ENCODE measurements around the gene RAVER1. TPM values are rescaled to one million over a fixed set of nuclear protein-coding genes. Genes with fewer than 3 reads are reported as not detected.

Gene RAVER1, protein sequence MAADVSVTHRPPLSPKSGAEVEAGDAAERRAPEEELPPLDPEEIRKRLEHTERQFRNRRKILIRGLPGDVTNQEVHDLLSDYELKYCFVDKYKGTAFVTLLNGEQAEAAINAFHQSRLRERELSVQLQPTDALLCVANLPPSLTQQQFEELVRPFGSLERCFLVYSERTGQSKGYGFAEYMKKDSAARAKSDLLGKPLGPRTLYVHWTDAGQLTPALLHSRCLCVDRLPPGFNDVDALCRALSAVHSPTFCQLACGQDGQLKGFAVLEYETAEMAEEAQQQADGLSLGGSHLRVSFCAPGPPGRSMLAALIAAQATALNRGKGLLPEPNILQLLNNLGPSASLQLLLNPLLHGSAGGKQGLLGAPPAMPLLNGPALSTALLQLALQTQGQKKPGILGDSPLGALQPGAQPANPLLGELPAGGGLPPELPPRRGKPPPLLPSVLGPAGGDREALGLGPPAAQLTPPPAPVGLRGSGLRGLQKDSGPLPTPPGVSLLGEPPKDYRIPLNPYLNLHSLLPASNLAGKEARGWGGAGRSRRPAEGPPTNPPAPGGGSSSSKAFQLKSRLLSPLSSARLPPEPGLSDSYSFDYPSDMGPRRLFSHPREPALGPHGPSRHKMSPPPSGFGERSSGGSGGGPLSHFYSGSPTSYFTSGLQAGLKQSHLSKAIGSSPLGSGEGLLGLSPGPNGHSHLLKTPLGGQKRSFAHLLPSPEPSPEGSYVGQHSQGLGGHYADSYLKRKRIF
- total RNA-seq, result 47.6 and 55.1 TPM in 2 replicates
- 5.1 and 5.2 TPM in 2 replicates for polyA plus RNA-seq
- 8.1 and 9.9 TPM in 2 replicates for polyA plus RNA-seq (2011; cell fraction: cytosol; rRNA removed)
- polyA plus RNA-seq (2011; cell fraction: nucleus; rRNA removed), result 11.0 and 13.5 TPM in 2 replicates
- polyA plus RNA-seq (2012), result 15.4 and 18.9 TPM in 2 replicates
- polyA minus RNA-seq, result 10.1 and 14.9 TPM in 2 replicates
- polyA minus RNA-seq (2011; cell fraction: cytosol; rRNA and poly(A)+ RNA removed), result 32.3 TPM
- polyA minus RNA-seq (2011; cell fraction: nucleus; rRNA and poly(A)+ RNA removed), result 10.6 and 19.1 TPM in 2 replicates
- Bru-seq, nascent RNA, result percentile 64 among the genes with signal in this experiment
- BruChase-seq, experiment 1, labeled RNA remaining after a 6-hour chase, result percentile 84 among the genes with signal in this experiment
- BruChase-seq, experiment 2, labeled RNA remaining after a 2-hour chase, result percentile 74 among the genes with signal in this experiment
- long read RNA-seq, transcript RAVER1-208 (13 exons, 3,501 nt), result major isoform, 50 of 106 reads
- long read RNA-seq, partial matches to known transcripts, result 24 of 106 reads
- long read RNA-seq, other reads (novel, unspliced or antisense), result 32 of 106 reads

GRCh38 chr19:10332965-10333757, at the start of gene RAVER1:
Gene RAVER1, minus strand, starts transcription at chr19:10333529. Its CDS starts 22 bp downstream, at chr19:10333507.
- ChIA-PET CTCF (interaction anchor here (0.6 to 3.5 kb wide), 9 partner anchors 12 to 83 kb away, joined by 3 to 23 read pairs (median 6); partner anchors contain the start of gene ICAM1), POLR2A (interaction anchor here (0.5 to 2.2 kb wide), 8 partner anchors 10 to 227 kb away, joined by 3 to 13 read pairs (median 4); partner anchors contain the start of genes ICAM1, PPAN and TYK2)
- DNase-seq (ENCODE audit: low read depth, low spot score) (peak; percentile 97), FAIRE-seq (peak; percentile 99)
- H3K27ac ChIP-seq (ENCODE audit: insufficient read depth, low read depth, low read length), result peak within 1 kb of the TSS; percentile 78
- TF ChIP-seq POLR2A (IDR thresholded peaks at IDR 0.05; ENCODE audit: low read depth, low read length) (peak; percentile 83), FOS (IDR thresholded peaks at IDR 0.05; ENCODE audit: borderline replicate concordance, insufficient read depth, low read length) (peak; percentile 14), GATA2 (IDR thresholded peaks at IDR 0.05; ENCODE audit: insufficient read depth, insufficient read length, low read depth, low read length) (no peak), EZH2 (IDR thresholded peaks at IDR 0.05; ENCODE audit: borderline replicate concordance, low read depth, low read length, severe bottlenecking) (no peak), MYC (IDR thresholded peaks at IDR 0.05; ENCODE audit: low read depth, low read length) (peak; percentile 4), POLR2AphosphoS5 (IDR thresholded peaks at IDR 0.05; ENCODE audit: insufficient read depth, low read depth, low read length) (peak; percentile 65), JUN (IDR thresholded peaks at IDR 0.05; ENCODE audit: borderline replicate concordance, insufficient read depth, insufficient read length, low read depth) (no peak)
- TF ChIP-seq, protein P1, sequence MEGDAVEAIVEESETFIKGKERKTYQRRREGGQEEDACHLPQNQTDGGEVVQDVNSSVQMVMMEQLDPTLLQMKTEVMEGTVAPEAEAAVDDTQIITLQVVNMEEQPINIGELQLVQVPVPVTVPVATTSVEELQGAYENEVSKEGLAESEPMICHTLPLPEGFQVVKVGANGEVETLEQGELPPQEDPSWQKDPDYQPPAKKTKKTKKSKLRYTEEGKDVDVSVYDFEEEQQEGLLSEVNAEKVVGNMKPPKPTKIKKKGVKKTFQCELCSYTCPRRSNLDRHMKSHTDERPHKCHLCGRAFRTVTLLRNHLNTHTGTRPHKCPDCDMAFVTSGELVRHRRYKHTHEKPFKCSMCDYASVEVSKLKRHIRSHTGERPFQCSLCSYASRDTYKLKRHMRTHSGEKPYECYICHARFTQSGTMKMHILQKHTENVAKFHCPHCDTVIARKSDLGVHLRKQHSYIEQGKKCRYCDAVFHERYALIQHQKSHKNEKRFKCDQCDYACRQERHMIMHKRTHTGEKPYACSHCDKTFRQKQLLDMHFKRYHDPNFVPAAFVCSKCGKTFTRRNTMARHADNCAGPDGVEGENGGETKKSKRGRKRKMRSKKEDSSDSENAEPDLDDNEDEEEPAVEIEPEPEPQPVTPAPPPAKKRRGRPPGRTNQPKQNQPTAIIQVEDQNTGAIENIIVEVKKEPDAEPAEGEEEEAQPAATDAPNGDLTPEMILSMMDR (IDR thresholded peaks at IDR 0.05; ENCODE audit: extremely low read depth in 1 of 2, insufficient read depth in 1 of 2, low read depth in 1 of 2, low read length in 2 of 2), result no peak
- TF ChIP-seq, protein P2, sequence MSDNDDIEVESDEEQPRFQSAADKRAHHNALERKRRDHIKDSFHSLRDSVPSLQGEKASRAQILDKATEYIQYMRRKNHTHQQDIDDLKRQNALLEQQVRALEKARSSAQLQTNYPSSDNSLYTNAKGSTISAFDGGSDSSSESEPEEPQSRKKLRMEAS (IDR thresholded peaks at IDR 0.05; ENCODE audit: insufficient read depth, insufficient read length), result no peak
- no peaks in the 10 kb centered on the region for H3K9me3 ChIP-seq (replicated peaks; ENCODE audit: control insufficient read depth, insufficient read depth, low read length)
- H3K79me2 ChIP-seq (ENCODE audit: control insufficient read depth, insufficient read depth, low read length), result peaks cover 23% of the 10 kb centered on the region
- intact Hi-C loops (cut with micrococcal nuclease) (loop anchor here (1.0 to 5.0 kb wide), 3 partner anchors 16 to 81 kb away; partner anchors contain the start of genes FDX2 and MRPL4), dilution Hi-C loops (cut with MboI; ENCODE audit: extremely low pct_ligation_motif_present, low sequenced_read_pairs) (no loop called here)
- H4K20me1 ChIP-seq (replicated peaks; ENCODE audit: control insufficient read depth, extremely low read depth, insufficient read depth, low read length), result no peaks in the 10 kb centered on the region
- H3K4me3 ChIP-seq (replicated peaks in 1 of 3; ENCODE audit: insufficient read depth in 1 of 3, low read depth in 1 of 3, low read length in 3 of 3), result peak within 1 kb of the TSS; percentile 31 to 71 (median 47)
- H3K4me2 ChIP-seq (ENCODE audit: insufficient read depth, low read length), result peak within 1 kb of the TSS; percentile 64
- H3K4me1 ChIP-seq (ENCODE audit: control insufficient read depth, extremely low read depth, insufficient read depth, low read length), result peaks cover 16% of the 10 kb centered on the region
- no TSS peak for BruUV-seq (replicated peaks)
- H3K27me3 ChIP-seq (ENCODE audit: control insufficient read depth in 2 of 2, insufficient read depth in 2 of 2, low read length in 2 of 2), result no peaks in the 10 kb centered on the region
- peaks cover 3 to 13% of the 10 kb centered on the region in 2 experiments for H3K36me3 ChIP-seq (ENCODE audit: control insufficient read depth in 2 of 2, extremely low read depth in 1 of 2, insufficient read depth in 2 of 2, low read length in 2 of 2)
- peak within 1 kb of the TSS; percentile 95 for H3K9ac ChIP-seq (replicated peaks; ENCODE audit: extremely low read depth, insufficient read depth, low read length)
- peak within 1 kb of the TSS; percentile 49 for H2AFZ ChIP-seq (ENCODE audit: low read depth, low read length)
- no peaks in the 10 kb centered on the region for H3K9me1 ChIP-seq (replicated peaks; ENCODE audit: control insufficient read depth, extremely low read depth, insufficient read depth, low read length)

All from endothelial cell of umbilical vein (primary cell).